Renal pelvis (tissue), 4 donors: ENCODE data around the gene FADS2. TPM values are rescaled to one million over a fixed set of nuclear protein-coding genes. Genes with fewer than 3 reads are reported as not detected.
A peak's percentile ranks its signal among the peaks of the same experiment; 100 is the strongest.

ENCODE experiments used
- DNase-seq: peaks from one replicate; pipeline ENCODE4 v3.0.0-alpha.2; 2013
- polyA plus RNA-seq, 3 donors: library from polyadenylated mRNA; unstranded; fragments of 120-200 nt; gene quantifications; one replicate each; pipeline ENCODE4 v1.2.1, GENCODE V29; 2013; ENCODE audit not compliant: insufficient read length in 3 of 3

FADS2 gene
- polyA plus RNA-seq, 3 donors, result 105 to 148 (median 111) TPM

DNA sequence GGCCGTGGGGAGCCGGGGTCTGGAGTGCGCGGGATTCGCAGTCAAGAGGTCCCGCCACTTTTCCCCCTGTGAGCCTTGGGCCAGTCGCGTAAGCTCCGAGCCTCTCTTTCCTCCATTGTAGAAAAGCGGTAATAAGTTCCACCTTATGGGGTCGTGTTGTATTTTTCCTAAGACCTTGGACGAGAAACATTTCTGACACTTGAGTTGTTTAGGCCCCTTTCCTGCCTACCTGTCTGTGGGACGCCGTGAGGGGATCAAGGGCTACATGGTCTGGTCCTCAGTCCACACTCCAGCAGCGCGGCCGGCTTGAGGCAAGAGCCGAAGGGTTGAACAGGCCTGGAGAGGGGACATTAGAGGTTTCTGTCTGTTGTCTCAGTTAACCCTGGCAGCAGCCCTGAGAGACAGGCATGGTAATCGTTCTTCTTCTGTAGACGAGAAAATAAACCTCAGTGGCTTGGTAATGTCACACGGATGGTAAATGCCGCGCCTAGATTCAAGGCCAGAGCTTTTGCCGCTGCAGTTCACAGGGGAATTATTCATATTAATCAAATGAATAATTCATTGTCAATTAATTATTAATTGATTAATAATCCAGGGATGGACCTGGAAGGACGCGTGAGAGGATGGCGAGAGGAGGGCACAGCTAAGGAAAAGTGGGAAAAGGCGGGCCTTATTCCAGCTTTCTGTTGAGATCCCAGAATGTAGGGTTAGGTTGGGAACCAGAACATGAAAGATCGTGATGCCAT, 34.8 kb upstream of the FADS2 start:
- DNase-seq, result no peak

DNA sequence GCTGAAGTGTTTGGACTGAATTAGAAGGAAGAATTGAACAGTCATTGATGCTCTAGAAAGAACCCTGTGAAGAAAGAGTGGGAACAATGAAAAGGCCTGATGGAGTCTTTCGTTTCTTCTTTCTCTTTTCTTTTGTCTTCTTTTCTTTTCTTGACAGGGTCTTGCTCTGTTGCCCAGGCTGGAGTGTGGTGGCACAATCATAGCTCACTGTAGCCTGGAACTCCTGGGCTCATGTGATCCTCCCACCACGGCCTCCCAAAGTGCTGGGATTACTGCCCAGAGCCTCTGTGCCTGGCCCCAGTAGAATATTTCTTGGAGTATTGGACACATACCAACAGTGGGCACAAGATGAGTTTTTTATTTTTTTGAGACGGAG, 34.3 kb upstream of the FADS2 start:
- no peak for DNase-seq

DNA sequence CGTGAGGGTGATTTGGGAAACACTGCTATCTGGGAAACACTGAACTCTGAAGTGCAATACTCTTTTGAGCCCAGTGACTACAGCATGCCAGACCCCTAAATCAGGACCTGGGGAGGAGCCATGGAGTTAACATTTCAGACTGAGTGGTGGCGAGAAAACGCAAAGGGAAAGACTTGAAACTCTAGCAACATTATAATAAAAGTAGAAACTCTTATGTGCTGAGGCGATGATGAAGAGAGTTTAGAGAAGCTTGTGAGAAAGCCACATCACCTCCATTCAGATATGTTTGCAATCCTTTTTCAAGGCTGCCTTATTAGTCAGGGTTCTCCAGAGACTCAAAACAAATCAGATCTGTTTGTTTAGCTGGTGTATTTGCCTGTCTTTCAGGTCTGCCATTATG, 33.5 kb upstream of the FADS2 start:
- no peak for DNase-seq

DNA sequence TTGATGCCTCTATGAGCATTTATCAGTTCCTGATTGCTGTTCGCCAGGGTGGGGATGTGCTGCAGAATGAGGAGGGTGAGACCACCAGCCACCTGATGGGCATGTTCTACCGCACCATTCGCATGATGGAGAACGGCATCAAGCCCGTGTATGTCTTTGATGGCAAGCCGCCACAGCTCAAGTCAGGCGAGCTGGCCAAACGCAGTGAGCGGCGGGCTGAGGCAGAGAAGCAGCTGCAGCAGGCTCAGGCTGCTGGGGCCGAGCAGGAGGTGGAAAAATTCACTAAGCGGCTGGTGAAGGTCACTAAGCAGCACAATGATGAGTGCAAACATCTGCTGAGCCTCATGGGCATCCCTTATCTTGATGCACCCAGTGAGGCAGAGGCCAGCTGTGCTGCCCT, 32.6 kb upstream of the FADS2 start:
- DNase-seq, result no peak

DNA sequence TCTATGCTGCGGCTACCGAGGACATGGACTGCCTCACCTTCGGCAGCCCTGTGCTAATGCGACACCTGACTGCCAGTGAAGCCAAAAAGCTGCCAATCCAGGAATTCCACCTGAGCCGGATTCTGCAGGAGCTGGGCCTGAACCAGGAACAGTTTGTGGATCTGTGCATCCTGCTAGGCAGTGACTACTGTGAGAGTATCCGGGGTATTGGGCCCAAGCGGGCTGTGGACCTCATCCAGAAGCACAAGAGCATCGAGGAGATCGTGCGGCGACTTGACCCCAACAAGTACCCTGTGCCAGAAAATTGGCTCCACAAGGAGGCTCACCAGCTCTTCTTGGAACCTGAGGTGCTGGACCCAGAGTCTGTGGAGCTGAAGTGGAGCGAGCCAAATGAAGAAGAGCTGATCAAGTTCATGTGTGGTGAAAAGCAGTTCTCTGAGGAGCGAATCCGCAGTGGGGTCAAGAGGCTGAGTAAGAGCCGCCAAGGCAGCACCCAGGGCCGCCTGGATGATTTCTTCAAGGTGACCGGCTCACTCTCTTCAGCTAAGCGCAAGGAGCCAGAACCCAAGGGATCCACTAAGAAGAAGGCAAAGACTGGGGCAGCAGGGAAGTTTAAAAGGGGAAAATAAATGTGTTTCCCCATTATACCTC, 32.1 kb upstream of the FADS2 start:
- no peak for DNase-seq

DNA sequence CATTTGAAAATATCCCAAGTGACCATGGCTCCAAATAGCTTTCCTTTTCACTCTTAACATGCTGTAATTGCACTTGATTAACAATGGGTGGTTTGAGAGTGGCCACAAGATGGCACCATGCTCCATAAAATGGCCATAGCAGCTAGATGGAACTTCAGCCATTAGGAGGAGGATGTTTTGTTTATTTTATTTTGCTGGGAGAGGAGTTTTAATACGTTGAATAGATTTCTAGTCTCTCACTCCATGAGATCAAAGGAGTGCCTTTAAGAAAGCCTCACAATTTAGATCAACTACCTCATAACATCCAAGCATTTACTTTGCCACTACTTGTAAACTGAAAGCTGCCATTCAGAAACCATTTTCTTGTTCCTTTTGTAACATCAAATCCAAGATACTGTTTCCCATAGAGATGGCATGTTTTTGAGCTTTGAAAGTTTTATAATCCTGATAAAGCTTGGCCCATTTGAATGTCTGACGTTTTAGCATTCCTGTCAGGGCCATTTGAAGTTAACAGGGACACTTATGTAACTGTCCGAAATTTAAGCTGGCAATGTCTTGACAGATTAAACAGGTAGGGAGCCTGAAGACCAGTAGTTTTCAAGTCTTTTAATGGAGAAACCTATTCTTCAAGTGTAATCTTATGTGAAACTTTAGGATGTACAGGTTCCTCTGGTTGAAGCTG, 30.7 kb upstream of the FADS2 start:
- DNase-seq, result peak; percentile 83

DNA sequence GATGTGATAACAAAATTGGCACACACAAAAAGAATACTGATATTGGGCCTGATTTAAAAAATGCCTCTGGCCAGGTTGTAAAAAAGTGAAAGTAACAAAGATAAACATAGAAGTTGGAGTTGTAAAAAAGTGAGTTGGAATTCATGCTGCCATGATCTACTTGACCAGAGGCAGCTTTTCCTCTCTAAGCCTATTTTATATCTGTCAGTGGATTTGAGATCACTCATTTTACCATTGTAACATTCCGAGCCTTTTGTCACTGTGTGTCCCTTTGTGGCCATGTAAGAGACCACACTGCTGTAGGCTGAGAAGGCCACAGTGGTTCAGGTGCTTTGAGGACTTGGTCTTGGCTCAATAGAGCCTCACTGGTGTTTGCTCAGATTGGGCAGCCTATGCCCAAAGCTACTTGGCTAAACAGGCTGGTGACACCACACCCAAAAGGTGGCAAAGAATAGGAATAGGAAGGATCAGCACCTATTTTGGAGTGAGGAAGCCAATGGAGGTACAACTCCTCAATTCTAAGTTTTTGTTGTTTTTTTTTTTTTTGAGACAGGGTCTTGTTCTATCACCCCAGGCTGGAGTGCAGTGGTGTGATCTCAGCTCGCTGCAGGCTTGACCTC, 28.3 kb upstream of the FADS2 start:
- no peak for DNase-seq

DNA sequence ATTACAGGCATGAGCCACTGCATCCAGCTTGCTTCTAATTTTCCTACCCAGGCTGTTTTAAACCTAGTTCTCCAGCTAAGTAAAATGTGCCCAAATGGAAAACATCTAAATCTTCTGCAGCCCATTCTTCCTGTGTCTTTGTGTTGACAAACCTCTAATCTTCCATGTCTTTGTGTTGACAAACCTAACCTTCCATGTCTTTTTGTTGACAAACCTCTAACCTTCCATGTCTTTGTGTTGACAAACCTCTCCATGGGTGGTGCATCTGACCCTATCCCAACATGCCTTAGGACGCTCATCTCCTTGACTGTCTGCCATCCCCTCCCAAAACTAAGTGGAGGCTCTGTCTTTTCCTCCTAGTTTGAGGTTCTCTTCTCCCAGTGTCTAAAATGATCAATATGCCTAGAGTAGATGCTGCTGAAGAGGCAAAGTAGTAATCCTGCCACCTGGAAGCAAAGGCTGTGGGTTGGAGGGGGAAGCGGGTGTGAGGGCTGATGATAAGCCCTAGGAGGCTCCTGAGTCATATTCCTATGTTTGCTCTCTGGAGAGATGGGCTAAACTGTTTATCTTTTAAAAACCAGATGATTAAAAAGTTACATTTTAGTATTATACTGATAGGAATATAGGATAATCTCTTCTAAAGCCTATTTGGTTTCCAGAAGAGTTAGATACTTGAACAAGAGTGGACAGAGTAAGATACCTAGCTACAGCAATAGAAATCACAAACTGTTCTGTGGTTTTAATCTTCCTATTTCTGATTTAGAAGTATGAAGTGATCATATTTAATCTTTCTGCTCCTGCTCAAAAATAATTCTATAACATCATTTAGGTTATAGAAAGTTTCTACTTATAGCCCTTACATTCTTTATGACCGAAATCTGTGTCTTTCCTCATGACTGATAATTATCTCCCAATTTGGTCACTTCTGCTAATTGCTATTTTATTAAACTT, 27.5 kb upstream of the FADS2 start:
- DNase-seq, result no peak

DNA sequence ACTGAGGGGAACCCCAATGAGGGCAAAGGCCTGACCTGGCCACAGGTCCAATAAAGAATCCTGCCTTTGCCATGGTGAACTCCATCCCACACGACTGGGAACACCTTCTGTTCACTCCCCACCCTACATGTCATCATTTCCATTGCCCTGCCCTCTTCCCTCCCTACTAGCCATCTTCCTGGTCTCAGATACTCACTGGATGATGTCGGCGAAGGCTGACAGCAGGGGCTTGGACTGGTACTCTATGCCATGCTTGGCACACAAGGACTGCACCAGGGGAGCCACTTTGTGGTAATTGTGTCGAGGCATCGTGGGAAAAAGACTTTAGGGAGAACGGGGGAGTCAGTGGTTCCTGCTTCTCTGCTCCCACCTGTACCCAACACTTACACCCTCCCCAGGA, 25.5 kb upstream of the FADS2 start:
- DNase-seq, result no peak

DNA sequence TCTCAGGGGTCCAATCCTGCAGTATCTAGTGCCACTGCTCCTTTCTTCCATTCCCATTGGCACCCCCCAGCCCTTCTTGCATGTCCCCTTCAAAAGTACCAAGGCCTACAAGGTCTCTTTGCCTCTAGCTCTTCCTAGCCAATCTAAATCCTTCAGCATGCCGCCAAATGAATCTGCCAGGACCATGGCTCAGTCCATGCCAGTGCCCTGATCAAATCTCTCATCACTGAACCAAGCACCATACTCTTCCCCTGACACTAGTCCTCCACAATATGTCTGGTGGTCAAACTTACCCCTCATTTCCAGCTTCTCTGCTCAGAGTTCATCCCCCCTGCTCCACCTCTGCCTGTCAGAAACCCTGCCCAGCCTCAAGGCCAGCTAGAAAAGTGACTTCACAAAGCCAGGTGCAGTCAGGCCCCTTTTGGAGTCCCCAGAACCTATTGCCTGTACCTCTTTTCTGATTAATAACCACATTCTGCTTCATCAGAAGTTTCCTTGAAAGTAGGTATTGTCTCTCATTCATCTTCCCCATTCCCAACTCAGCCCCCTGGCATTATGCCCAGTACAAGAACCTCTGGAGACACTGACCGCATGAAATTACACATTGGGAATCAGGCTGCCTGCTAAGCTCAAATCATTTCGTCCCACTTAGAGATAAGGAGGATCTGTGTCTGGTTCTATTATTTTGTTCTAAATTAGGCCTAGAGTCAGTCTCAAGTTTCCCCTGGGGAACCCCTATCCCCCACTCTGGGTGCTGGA, 24.0 kb upstream of the FADS2 start:
- no peak for DNase-seq

DNA sequence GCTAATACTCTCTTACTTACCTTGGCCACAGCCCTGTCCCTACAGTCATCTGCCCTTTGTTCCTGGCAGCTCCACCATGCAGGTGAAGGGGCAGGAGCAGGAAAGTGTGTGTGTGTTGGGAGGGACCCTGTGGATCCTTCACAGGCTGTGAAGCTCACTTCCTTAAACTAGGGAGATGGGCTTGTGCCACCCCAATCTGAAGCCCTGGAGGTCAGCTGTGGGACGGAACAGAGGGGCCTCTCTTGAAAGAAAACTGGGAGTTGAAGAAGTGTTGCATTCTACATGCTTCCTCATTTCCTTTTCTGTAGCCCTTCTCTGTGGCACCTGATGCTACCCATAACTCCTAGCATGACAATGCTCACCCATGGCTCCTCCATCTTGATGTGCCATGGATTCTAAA, 23.0 kb upstream of the FADS2 start:
- DNase-seq, result no peak

DNA sequence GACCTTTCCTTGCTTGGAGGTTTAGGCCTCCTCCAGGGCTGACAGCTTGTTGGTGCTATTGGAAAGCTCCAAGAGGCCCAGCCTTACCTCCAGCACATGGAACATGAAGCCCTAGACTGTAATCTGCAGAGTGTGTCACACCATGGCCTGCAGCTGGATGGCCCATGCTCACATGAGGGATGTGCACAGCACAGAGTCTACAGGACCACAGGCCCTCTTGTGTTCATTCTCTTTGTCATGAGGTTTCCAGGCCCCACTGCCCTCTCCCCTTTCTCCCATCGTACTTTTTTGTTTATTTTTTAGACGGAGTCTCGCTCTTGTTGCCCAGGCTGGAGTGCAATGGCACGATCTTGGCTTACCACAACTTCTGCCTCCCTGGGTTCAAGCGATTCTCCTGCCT, 21.3 kb upstream of the FADS2 start:
- no peak for DNase-seq

DNA sequence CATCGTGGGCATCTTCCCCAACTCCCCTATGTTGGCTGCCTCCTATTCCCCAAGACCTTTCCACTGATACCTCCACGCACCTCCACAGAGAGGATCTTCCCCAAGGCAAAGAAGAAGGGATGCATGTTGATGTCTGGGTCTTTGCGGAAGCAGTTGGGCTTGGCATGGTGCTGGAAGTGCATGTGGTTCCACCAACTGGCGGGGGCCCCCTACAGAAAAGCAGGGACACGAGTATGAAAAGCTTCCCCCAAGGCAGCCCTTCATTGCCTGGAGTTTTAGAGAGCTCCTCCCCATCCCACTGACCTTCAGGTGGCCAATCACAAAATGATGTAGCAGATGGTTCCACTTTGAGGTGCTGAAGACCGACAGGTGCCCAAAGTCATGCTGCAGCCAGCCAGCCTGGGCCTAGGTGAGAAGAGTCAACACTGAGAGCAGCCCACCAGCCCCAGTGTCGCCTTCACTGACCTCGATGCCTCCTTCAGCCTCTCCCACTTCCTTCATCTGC, 17.4 kb upstream of the FADS2 start:
- DNase-seq, result no peak

DNA sequence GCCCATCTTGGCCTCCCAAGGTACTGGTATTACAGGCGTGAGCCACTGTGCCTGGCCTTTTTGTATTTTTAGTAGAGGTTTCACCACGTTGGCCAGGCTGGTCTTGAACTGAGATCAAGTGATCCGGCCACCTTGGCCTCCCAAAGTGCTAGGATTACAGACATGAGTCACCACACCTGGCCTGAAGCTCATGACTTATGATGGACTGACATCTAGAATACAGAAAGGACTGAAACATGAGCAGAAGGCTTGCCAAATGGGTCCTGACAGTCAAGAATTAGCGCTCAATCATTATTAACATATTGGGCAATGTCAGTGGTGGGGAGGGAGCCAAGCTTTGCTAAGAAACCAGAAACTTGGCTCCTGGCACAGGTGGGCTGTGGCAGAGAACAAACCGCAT, 16.3 kb upstream of the FADS2 start:
- DNase-seq, result no peak

DNA sequence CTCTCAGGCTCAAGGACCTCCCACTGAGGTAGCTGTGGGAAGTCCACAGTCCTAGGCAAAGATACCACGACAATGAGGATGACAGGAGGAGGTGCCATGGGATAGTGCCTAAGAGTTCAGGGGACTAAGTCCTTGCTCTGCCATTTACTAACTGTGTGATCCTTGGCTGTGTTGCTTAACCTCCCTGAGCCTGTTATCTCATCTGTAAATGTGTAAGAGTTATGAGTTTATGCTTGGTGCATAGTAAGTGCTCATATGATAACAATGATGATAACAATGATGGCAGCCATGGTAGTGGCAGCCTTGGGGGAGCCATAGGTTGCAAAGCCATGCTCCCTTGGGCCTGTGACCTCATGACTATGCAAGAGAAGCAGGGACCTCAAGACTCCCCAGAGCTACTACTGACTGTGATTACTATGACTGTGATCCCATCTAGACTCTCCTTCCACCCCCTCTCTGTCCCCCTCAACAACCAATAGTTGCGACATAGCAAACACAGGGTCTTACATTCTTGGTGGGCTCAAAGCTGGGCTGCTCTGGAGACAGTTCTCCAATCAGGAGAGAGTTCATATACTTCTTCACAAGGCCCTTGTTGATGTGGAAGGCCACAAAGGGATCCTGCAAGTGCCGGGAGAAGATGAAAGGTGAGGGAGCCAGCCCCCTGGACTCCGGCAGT, 15.2 kb upstream of the FADS2 start:
- DNase-seq, result no peak

DNA sequence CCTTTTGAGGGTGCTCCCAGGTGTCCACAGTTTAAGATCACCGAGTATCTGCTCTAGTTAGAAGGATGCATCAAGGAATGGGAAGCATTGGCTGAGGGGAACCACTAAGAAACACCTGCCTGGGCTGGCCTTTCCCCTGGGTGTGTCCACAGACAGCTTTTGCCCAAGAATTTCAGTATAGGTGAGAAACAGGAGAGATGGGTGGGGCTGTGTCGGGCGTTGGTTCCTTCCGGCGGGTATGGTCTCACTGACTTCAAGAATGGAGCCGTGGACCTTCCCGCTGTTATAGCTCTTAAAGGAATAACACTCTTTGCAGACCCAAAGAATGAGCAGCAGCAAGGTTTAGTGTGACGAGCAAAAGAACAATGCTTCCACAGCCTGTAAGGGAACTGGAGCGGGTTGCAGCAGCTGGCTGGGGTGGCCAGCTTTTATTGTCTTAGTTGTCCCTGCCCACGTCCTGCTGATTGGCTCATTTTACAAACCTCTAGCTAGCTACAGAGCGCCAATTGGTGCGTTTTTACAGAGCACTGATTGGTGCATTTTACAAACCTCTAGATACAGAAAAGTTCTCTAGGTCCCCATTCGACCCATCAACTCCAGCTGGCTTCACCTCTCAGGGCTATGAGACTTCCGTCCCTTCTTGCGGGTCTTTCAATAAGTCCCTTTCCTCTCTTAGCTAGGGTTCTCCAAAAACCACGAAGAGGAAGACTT, 13.7 kb upstream of the FADS2 start:
- no peak for DNase-seq

DNA sequence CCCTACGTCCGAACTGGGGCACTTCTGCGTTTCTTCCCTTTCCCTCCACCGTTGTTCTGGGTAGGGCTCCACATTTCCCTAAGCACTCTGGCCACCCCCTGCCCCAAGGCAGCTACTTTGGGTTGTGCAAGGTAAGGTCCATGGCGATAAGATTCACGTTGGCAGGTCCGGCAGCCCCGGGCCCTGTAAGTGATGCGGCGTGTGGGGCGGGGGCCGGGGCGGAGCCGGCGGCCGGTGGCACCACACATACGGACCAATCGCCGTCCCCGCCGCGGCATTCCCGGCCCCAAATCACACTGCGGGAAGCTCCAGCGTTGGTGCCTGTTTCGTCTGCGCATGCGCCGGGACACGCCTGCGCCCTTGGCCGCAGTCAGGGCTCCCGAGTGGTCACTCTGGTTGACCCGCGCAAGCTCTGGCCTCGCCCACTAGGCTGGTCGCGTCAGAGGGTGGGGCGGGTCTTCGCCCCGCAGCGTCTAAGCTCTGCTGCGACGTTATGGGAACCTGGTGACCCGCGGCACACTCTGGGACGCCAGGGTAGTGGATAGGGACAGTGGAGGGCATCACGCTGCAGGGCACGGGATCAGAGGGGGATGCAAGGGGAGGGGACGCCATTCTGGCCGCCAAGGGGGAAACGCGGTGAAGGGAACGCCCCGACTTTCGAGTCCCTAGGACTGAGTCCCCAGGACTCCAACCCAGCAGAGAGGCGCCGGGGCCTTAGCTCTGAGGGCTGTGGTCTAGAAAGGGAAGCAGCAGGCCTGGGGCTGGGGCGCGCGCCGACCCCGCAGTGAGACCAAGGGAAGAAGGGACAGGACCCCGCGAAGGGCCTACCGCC, 12.9 kb upstream of the FADS2 start:
- DNase-seq, result peak; percentile 95
